Astrocyte (in vitro differentiated cells and primary cell): ENCODE measurements around the gene FBXL16. TPM values are rescaled to one million over a fixed set of nuclear protein-coding genes. Genes with fewer than 3 reads are reported as not detected.

Experiments
- DNase-seq: peaks from one replicate; pipeline ENCODE4 v3.0.0-alpha.2; 2010; ENCODE audit warnings: low read depth
- FAIRE-seq: peaks from 2 replicates; lab custom pipeline; 2011; peaks lifted over from hg19 to GRCh38; lab: Jason Lieb, UNC
- H2AFZ ChIP-seq: 2 replicates; pipeline ENCODE4 v1.6.0; 2012; ENCODE audit warnings: low read depth, low read length, inconsistent platforms
- H3K27ac ChIP-seq: 2 replicates; pipeline ENCODE4 v1.5.1; 2011; ENCODE audit warnings: low read depth, low read length, inconsistent platforms
- H3K27me3 ChIP-seq: 2 replicates; pipeline ENCODE4 v1.6.0; 2011; ENCODE audit warnings: low read length, inconsistent platforms; ENCODE audit not compliant: insufficient read depth
- H3K36me3 ChIP-seq: 2 replicates; pipeline ENCODE4 v1.5.1; 2011; ENCODE audit warnings: low read length, inconsistent platforms; ENCODE audit not compliant: insufficient read depth
- H3K4me1 ChIP-seq: 2 replicates; pipeline ENCODE4 v1.5.1; 2011; ENCODE audit warnings: low read length, inconsistent platforms; ENCODE audit not compliant: insufficient read depth
- H3K4me2 ChIP-seq: 2 replicates; pipeline ENCODE4 v1.6.0; 2012; ENCODE audit warnings: low read length, inconsistent platforms
- H3K4me3 ChIP-seq: 2 replicates; pipeline ENCODE4 v1.5.1; 2011; ENCODE audit warnings: low read depth, mild to moderate bottlenecking, low read length, inconsistent platforms; ENCODE audit not compliant: insufficient read depth
- H3K79me2 ChIP-seq: 2 replicates; pipeline ENCODE4 v1.6.0; 2012; ENCODE audit warnings: mild to moderate bottlenecking, low read length, inconsistent platforms; ENCODE audit not compliant: insufficient read depth
- H3K9ac ChIP-seq: 2 replicates; pipeline ENCODE4 v1.6.0; 2012; ENCODE audit warnings: mild to moderate bottlenecking, low read length, inconsistent platforms
- H3K9me3 ChIP-seq: 2 replicates; pipeline ENCODE4 v1.5.1; 2012; ENCODE audit warnings: low read depth, mild to moderate bottlenecking, low read length, inconsistent platforms; ENCODE audit not compliant: insufficient read depth
- H4K20me1 ChIP-seq: 2 replicates; pipeline ENCODE4 v1.6.0; 2012; ENCODE audit warnings: low read length, inconsistent platforms; ENCODE audit not compliant: insufficient read depth
- H3K27ac Mint-ChIP-seq: one replicate; pipeline ENCODE4 v1.8.0; 2021; ENCODE audit warnings: mild to moderate bottlenecking, mixed read lengths; ENCODE audit not compliant: unreplicated experiment
- H3K27me3 Mint-ChIP-seq: one replicate; pipeline ENCODE4 v1.8.0; 2021; ENCODE audit warnings: low read depth, mixed read lengths; ENCODE audit not compliant: unreplicated experiment
- H3K36me3 Mint-ChIP-seq: one replicate; pipeline ENCODE4 v1.8.0; 2021; ENCODE audit warnings: low read depth, mixed read lengths; ENCODE audit not compliant: unreplicated experiment
- H3K4me1 Mint-ChIP-seq: one replicate; pipeline ENCODE4 v1.8.0; 2021; ENCODE audit warnings: low read depth, mixed read lengths; ENCODE audit not compliant: unreplicated experiment
- H3K4me3 Mint-ChIP-seq: one replicate; pipeline ENCODE4 v1.8.0; 2021; ENCODE audit warnings: mild to moderate bottlenecking, moderate library complexity, mixed read lengths; ENCODE audit not compliant: unreplicated experiment
- H3K9me3 Mint-ChIP-seq: one replicate; pipeline ENCODE4 v1.8.0; 2021; ENCODE audit warnings: mild to moderate bottlenecking, mixed read lengths; ENCODE audit not compliant: unreplicated experiment
- EZH2 ChIP-seq: IDR thresholded peaks from 2 replicates; pipeline ENCODE4 v1.6.1; 2012; ENCODE audit warnings: mild to moderate bottlenecking, low read length, inconsistent platforms; ENCODE audit not compliant: insufficient read depth
- total RNA-seq: library from RNA; stranded (reverse); gene quantifications from 2 replicates; pipeline ENCODE4 v1.2.1, GENCODE V29; 2021
- TF ChIP-seq, protein P1 (sequence below): IDR thresholded peaks from 2 replicates; pipeline ENCODE4 v1.5.1; 2011; ENCODE audit warnings: low read depth, mild to moderate bottlenecking, inconsistent platforms, low read length, moderate library complexity; ENCODE audit not compliant: insufficient read depth

FBXL16 gene
- total RNA-seq, 1 donor from 2014 or later: 5.2 TPM

DNA sequence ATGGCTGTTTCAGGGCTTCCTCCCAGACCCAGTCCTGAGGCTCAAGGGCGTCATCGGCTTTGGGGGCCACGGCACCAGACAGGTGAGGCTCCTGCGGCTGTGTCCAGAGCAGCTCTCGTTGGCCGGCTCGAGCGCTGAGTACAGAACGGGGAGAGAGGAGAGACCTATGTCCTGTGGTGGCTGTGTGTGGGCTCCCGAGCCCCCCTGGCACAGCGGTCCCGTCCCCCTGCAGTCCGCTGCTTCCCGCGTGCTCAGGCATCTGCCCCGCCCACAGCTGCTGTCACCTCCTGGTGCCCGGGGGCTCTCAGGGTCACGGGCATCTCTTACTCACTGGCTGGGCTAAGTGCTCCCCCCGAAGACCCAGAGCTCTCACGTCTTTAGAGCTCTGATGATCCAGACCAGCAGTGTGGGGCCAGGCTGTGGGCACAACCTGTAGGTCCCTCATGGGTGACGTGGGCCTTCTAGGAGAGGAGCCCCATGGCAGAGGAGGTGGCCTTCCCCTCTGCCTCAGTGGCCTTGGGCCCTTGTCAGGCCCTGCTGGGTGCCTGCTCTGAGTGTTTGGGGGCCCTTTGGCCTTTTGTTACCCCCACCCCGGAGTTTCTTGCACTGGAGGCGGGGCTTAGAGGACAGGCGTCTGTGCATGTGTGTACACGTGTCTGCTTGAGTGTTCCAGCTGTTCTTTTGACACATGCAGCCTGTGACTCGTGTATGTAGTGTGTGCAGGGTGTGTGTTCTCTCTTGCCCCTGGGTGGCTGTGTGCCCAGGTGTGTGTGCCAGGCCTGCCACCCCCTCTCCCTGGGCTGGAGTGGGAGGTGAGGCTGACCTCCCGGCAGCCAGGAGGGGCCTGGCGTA lies 52.9 kb downstream of the FBXL16 start:
- no peak overlapping the region for H3K27ac Mint-ChIP-seq
- H3K36me3 Mint-ChIP-seq: peaks cover 3% of the 10 kb centered on the region
- no peaks in the 10 kb centered on the region for H3K4me1 Mint-ChIP-seq
- Histone ChIP-seq H3K9me3 (no peaks in the 10 kb centered on the region), H3K9ac (no peak overlapping the region), H2AFZ (no peak overlapping the region), H3K27ac (no peak overlapping the region), H3K4me2 (no peak overlapping the region), H3K27me3 (no peaks in the 10 kb centered on the region), H3K4me1 (peaks cover 15% of the 10 kb centered on the region), H3K4me3 (no peak overlapping the region), H3K79me2 (peaks cover 16% of the 10 kb centered on the region), H3K36me3 (no peaks in the 10 kb centered on the region), H4K20me1 (no peaks in the 10 kb centered on the region)
- FAIRE-seq (no peak), DNase-seq (no peak)
- TF ChIP-seq EZH2: no peak
- TF ChIP-seq, protein P1, sequence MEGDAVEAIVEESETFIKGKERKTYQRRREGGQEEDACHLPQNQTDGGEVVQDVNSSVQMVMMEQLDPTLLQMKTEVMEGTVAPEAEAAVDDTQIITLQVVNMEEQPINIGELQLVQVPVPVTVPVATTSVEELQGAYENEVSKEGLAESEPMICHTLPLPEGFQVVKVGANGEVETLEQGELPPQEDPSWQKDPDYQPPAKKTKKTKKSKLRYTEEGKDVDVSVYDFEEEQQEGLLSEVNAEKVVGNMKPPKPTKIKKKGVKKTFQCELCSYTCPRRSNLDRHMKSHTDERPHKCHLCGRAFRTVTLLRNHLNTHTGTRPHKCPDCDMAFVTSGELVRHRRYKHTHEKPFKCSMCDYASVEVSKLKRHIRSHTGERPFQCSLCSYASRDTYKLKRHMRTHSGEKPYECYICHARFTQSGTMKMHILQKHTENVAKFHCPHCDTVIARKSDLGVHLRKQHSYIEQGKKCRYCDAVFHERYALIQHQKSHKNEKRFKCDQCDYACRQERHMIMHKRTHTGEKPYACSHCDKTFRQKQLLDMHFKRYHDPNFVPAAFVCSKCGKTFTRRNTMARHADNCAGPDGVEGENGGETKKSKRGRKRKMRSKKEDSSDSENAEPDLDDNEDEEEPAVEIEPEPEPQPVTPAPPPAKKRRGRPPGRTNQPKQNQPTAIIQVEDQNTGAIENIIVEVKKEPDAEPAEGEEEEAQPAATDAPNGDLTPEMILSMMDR: no peak
- no peaks in the 10 kb centered on the region for H3K9me3 Mint-ChIP-seq
- H3K4me3 Mint-ChIP-seq: no peak overlapping the region
- H3K27me3 Mint-ChIP-seq: no peaks in the 10 kb centered on the region

DNA sequence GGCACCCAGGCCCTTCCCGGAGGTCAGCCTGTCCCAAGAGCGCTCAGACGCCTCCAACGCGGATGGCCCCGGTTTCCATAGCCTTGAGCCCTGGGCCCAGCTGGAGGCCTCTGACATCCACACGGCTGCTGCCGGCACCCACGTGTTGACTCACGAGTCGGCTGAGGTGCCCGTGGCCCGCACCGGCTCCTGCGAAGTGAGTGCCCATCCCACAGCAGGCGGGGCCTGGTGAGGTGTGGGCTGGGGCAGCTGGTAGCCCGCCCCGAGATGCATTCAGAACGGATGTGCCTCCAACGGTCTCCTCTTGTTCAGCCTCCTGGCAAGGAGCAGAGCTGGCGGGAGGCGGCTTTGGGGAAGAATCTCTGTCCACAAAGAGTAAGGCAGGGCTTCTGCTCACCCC lies 53.8 kb downstream of the FBXL16 start:
- no peak overlapping the region for H3K4me3 Mint-ChIP-seq

More for the DNA sequence above, 53.8 kb downstream of the FBXL16 start:
- TF ChIP-seq EZH2: no peak
- TF ChIP-seq, protein P1: no peak
- no peaks in the 10 kb centered on the region for H3K27me3 Mint-ChIP-seq
- Histone ChIP-seq H3K27ac (no peak overlapping the region), H3K4me1 (peaks cover 15% of the 10 kb centered on the region), H3K79me2 (peaks cover 16% of the 10 kb centered on the region), H3K36me3 (no peaks in the 10 kb centered on the region), H4K20me1 (no peaks in the 10 kb centered on the region), H3K4me3 (no peak overlapping the region), H3K4me2 (no peak overlapping the region), H2AFZ (no peak overlapping the region), H3K27me3 (no peaks in the 10 kb centered on the region), H3K9me3 (no peaks in the 10 kb centered on the region), H3K9ac (no peak overlapping the region)
- H3K27ac Mint-ChIP-seq: no peak overlapping the region
- FAIRE-seq: no peak
- no peaks in the 10 kb centered on the region for H3K9me3 Mint-ChIP-seq
- peaks cover 3% of the 10 kb centered on the region for H3K36me3 Mint-ChIP-seq
- H3K4me1 Mint-ChIP-seq: no peaks in the 10 kb centered on the region
- no peak for DNase-seq
